Head of caudate nucleus (tissue), 42 donors: ENCODE results near the gene TNFRSF25.
"Not testable (repeated sequence)": the region's sequence is repeated elsewhere in the genome, so short reads cannot be mapped to it uniquely, and the experiment has no call there.

Experiments
- DNase-seq, 42 donors: peaks; one replicate each; pipeline versions ENCODE4 v3.0.0 to v3.0.0-alpha.2; 2020 to 2021; ENCODE audit warnings: mixed read lengths in 7 of 42
- intact Hi-C: fragments of 100-400 bp; cut with DNase I; formaldehyde crosslinking; loops from one replicate; pipeline ENCODE4 v1.15.0; 2022

The TNFRSF25 gene

GRCh38 chr1:6503884-6504602 lies 38.1 kb upstream of the TNFRSF25 start:
- DNase-seq, result no peak
- intact Hi-C loops, result no loop called here

DNA sequence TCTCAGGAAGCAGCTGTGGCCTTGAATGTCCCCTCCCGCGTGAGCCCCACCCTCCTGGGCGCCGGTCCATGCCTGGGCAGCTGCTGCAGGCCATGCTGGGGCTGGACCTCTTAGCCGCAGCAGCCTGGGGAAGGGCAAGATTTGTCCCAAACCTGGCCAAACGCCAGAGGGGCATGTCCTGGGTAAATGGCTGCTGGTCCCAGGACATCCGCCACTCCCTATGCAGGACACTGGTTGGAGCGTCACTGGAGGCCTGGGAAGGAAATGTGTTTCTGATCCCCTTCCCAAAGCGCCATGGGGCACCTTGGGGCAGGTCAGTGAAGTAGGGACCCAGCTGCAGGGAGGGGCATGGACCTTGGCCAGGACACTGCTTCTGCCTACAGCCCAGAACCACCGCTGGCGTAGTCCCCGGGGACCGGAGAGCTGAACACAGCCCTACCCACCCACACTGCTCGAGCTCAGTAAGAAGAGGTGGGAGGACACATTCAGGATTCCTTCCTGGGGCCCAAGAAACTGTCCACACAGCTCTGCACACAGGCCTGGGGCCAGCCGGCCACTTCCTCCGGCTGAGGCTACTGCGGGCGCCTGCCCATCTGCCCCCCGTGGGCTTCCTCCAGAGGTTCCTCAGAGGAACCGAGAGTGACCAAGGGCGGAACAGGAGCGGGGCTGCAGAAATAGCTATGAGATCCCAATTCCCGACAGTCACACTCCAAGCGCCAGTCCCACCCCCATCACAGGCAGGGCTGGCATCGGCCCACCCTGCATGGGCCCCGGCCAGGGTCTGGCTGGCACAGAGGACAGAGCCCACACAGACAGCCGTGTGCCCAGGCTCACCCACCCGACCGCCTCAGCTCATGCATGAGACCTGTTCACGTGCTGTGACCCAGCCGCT lies 36.3 kb upstream of the TNFRSF25 start:
- intact Hi-C loops, result no loop called here
- DNase-seq, result peak in 30 of 42 donors; percentile 33 to 72 (median 54)

DNA sequence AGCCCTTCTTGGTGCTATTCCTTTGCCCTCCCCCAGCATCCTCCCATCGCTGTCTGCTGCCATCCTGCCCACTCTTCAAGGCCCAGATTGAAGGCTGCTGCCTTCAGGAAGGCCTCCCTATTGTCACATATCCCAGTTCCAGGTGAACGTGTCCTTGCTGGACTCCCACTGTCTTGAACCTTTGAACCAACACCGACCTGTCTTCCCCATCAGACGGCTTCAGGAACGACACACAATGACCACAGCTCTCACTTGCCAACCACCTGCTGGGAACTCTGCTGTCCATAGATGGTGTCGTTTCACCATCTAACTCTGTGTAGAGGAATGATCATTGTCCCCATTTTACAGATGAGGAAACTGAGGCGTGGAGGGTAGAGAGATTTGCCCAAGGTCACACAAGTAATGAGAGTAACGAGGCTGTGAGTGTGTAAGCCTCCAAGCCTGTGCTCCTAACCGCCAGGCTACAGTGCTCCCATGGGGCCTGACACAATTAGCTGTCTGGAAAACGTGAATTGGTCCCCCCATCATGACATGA lies 35.4 kb upstream of the TNFRSF25 start:
- intact Hi-C loops, result no loop called here

GRCh38 chr1:6500544-6501278 lies 34.7 kb upstream of the TNFRSF25 start:
- no peak for DNase-seq
- intact Hi-C loops, result no loop called here

More for the DNA sequence above, 35.4 kb upstream of the TNFRSF25 start:
- no peak for DNase-seq

DNA sequence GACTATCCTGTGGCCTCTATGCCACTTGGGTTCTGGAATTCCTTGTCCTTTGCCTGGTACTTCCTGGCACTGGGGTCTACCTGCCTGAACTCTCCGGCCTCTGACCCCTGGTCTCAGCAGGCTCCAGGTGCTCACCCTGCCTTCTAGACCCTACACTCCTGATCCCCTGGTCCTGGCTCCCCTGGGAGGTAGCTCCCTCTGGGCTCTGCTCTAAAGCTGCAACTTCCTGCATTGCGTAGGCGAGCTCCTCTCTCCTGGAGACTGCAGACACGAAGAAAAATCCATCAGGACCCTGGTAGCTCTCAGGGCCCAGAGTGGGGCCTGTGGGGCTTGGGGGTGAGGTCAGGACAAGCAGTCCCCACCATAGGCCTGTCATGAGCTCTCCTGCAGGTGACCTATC lies 33.3 kb upstream of the TNFRSF25 start:
- intact Hi-C loops, result no loop called here
- peak in 2 of 42 donors; percentile 33 to 54 for DNase-seq

DNA sequence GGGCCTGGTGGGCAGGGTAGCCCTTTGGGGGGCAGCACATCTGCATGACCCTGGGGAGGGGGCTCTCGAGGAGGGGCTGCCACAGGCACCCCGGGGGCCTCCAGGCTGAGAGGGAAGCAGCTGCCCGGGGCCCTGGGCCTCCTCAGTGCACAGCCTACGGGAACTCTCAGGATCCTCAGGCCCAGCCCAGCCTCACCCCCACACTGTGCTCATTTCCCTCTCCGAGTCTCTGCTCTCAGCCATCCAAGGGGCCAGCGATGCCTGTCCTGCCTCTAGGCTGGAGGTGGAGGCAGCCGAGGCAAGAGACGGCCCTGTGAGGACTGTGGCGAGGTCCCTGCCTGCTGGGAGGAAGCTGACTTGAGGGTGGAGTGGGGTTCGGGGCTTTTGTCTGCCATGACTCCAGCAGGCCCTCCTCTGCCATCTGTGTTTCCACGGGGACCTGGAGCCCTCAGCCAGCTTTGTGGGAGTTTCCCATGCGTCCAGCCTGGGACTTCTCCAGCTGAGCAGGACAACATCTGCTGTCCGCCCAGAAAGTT lies 32.7 kb upstream of the TNFRSF25 start:
- DNase-seq, result no peak

DNA sequence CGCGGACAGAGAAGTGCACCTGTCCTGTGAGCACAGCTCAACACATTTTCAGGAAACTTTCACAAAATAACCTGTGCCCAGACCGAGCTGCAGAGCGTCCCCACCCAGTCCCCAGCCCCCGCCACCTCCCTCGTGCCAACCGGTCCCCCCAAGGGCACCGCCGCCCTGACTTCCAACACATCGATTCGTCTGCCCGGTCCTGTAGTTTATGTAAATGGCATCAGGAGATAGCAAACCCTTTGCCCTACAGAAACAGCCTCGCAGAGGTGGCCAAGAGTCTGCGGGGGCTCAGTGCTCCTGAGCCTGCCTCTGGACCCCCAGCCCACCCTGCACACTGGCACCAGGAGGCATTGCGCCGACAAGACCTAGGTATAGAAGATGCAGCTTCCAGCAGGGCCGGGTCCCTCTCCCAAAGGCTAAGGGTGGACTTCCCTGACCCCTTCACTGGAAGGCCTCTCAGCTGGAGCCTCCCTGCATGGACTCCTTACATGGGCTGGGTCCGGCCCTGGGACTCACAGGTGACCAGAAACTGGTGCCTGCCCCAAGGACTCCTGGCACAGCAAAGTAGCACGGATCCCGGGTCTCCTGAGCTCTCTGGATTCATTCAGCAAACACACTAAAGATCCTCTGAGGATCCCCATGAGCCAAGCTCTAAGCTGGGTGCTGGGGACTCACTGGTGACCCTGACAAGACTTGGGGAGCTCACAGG lies 32.0 kb upstream of the TNFRSF25 start:
- intact Hi-C loops, result no loop called here
- no peak for DNase-seq

More for the DNA sequence above, 32.7 kb upstream of the TNFRSF25 start:
- intact Hi-C loops, result no loop called here

- peak in 41 of 42 donors; percentile 26 to 81 (median 60) for DNase-seq
- intact Hi-C loops, result no loop called here
These were observed 31.4 kb upstream of the TNFRSF25 start for GRCh38 chr1:6497215-6497866.

DNA sequence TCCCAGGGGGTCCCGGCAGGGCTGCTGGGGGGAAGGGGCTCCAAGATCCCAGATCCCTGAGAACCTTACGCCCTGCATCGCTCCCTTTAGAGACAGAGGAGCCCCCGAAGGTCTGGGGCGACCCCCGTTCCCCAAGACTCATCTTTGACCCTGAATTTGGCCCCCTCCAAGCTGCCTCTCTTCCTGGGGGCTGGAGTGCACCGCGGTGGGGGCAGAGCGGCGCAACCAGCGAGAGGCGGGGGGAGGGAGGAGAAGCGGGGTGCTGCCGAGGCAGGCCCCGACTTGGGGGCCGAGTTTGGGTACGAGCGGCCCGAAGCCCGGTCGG lies 30.9 kb upstream of the TNFRSF25 start:
- intact Hi-C loops, result no loop called here
- DNase-seq, result no peak

GRCh38 chr1:6496365-6496721 lies 30.4 kb upstream of the TNFRSF25 start:
- intact Hi-C loops, result no loop called here
- no peak for DNase-seq

- peak in 1 of 42 donors; percentile 31 for DNase-seq
- intact Hi-C loops, result no loop called here
These were observed 29.8 kb upstream of the TNFRSF25 start for GRCh38 chr1:6495540-6496364.

GRCh38 chr1:6495041-6495441 lies 29.1 kb upstream of the TNFRSF25 start:
- intact Hi-C loops, result no loop called here
- peak in 41 of 42 donors; percentile 37 to 91 (median 67) for DNase-seq

DNA sequence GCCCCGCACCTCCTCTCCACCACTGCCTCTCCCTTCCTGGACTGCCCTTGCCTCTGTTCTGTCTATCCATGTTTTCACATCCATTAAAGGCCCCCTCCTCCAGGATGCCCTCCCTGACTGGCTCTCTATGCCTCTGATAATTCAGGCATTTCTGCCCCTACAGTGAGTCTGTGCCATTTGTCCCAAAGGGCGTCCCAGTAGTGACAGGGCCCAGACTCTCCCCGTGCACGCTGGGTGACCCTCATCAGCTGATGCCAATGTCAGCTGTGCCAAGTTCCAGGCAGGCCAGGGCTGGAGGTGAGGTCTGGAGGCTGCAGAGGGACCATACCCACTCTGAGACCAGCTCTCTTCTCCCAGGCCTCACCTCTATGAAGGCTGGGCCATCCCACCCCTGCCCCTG lies 28.7 kb upstream of the TNFRSF25 start:
- no peak for DNase-seq
- intact Hi-C loops, result no loop called here

DNA sequence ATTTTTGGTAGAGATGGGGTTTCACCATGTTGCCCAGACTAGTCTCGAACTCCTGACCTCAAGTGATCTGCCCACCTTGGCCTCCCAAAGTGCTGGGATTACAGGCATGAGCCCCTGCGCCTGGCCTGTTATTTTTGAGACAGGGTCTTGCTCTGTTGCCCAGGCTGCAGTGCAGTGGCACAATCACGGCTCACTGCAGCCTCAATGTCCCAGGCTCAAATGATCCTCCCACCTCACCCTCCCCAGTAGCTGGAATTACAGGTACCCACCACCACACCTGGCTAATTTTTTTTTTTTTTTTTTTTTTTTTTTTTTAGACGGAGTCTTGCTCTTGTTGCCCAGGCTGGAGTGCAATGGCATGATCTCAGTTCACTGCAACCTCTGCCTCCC lies 27.9 kb upstream of the TNFRSF25 start:
- DNase-seq, intact Hi-C loops: not testable (repeated sequence)

- no peak for DNase-seq
- intact Hi-C loops, result no loop called here
These were observed 26.0 kb upstream of the TNFRSF25 start for GRCh38 chr1:6491966-6492365.

DNA sequence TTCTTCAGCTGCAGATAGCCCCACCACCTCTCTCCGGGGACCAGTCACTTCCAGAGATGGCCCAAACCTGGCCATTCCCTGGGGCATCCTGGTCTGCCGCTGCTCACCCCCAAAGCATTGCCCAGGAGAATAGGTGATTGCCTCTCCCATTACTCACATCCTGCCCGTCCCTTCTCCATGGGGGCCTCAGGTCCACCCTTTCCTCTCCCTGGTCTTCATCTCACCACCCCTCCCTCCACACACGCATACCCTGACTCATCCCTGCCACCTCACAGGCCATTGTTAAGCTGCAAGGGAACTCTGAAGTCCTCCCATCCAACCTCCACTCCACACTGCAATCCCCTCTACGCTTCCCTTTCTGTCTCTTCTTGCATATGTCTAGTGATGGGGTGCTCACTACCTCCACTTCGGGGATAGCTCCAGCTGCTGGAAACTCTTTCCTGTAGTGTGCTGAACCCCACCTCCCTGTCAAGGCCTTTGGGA lies 25.5 kb upstream of the TNFRSF25 start, which contains the start of gene PLEKHG5:
Gene PLEKHG5, minus strand, starts transcription at position 188 of the 483 bp plus-strand sequence. CDS start 14,096 bp downstream, outside the sequence.
- intact Hi-C loops, result no loop called here
- no peak for DNase-seq

GRCh38 chr1:6491081-6491449 lies 25.1 kb upstream of the TNFRSF25 start:
- intact Hi-C loops, result no loop called here
- no peak for DNase-seq
